NCI-H69 (cell line): ENCODE measurements around the gene CACNA1H.

Experiments used
- DNase-seq: peaks from one replicate; lab custom pipeline; 2025; lab: John Stamatoyannopoulos, UW

Gene CACNA1H

DNA sequence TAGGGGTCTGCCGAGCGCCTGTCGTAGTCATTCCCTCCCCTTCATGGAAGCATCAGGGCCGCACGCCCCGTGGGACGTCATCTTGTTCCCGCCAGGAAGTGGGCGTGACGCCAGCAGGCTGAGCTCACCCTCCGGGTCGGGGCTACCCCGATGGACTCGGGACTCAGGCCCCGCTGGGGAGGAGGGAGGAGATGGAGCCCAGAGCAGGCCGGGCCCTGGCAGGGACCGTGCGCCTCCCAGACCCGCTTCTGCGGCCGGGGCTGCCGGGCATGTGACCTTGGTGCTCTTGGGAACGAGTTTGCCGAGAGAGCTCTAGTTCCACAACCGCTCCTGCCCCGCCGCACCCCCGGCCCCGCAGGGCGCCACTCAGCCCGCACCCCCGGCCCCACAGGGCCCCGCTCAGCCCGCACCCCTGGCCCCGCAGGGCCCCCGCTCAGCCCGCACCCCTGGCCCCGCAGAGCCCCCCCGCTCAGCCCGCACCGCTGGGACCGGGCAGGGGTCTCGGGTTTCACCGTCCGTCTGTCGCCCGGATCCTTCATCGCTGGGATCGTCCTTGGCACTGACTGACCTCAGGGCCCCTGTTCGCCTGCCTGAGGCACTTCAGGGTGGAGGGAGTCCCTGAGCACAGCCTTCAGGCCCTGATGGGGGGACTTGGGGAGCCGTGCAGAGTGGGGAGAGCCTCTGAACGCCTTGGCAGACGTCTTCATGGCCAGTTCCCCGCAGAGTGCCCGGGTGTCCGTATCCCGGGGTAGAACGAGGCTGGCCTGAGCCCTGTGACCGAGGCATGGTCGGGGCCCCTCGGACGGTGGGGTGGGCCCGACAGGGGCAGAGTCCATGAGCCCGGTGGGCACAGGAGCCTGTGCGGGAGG is 5.8 kb downstream of the CACNA1H start:
- peak; percentile 29 for DNase-seq

DNA sequence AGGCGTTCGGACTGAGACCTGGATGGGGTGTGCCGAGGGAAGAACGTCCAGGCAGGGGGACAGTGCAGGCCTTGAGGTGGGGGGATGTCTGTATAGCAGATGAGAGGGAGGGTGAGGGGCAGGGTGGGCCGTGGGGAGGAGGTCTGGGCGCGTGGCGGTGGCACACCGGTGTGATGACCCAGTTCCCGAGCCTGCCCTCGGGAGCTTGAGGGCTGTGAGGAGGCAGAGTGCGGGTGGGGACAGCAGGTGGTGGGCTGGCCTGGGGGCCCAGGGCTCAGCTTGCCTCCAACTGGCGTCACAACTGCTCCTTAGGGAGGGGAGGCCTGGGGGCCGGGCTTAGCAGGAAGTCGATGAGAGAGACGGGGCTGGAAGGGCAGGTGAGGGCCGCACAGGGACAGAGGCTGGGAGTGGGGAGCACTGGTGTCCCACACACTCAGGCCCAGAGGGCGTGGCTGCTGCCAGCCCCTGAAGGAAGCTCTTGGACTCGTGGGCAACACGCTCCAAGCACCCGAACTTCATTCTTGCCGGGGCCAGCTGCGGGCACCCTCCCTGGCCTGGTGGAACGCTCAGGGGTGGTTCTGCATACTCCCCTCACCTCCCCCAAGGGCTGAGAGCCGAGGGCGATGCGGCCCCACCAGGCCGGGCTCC is 6.5 kb downstream of the CACNA1H start:
- no peak for DNase-seq

DNA sequence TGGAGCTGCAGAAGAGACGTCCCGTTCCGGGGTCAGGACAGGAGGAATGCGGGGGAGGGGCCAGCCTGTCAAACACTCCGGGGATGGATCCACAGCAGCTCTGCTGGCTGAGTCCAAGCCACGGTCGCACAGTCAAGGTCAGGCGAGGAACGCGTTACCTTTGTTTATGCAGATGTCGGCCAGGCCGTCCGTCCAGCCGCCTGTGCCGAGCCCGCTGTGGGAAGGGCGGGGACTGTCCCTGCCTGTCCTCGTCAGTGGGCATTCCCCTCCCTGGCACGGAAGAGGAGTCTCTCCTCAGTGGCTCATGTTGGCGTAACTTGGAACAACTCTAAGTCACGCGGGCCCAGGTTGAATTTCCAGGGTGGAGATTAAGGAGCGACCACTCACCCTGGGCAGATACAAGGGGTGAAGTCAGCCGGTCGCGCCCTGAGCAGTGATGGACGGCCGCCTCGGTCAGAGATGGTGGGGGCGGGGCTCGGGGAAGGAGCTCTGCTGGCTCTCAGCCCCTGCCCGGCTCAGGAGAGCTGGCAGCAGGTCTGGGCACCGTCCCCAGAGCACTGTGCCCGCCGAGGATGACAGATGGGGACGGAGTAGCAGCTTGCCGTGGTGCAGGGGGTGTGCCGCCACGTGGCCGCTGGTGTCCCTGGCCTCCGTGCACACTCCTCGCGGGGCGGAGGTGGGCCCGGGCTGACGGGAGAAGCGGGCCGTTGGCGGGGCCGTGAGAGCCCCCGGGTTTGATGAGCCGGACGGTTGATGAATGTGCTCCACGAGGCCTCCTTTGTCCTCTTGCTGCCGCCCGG is 7.3 kb downstream of the CACNA1H start:
- DNase-seq = no peak

DNA sequence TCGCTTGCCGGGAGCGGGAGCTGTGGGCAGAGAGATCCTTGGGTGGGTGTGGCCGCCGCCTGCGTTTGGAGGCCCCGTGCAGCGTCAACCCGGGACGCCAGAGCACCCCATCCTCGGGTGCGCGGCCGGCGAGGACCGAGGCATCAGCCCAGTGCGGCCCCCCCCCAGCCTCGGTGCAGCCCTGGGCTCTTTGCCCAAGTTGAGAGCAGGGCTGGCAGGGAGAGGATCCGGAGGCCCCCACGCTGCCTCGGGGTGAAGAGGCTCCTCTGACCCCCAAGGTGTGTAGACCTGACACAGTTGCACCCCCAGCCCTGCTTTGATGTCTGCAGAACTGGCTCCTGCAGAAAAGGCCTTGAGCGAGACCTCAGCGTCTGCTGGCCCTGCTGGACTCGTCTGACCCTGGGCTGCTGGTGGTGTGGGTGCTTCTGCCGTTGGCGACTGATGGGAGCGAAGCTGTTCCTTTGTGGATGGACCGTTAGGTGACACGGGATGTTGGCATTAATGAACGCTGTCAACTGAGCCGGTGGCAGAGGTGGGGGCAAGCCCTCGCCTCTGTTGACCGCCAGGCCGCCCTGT is 8.0 kb downstream of the CACNA1H start:
- no peak for DNase-seq

DNA sequence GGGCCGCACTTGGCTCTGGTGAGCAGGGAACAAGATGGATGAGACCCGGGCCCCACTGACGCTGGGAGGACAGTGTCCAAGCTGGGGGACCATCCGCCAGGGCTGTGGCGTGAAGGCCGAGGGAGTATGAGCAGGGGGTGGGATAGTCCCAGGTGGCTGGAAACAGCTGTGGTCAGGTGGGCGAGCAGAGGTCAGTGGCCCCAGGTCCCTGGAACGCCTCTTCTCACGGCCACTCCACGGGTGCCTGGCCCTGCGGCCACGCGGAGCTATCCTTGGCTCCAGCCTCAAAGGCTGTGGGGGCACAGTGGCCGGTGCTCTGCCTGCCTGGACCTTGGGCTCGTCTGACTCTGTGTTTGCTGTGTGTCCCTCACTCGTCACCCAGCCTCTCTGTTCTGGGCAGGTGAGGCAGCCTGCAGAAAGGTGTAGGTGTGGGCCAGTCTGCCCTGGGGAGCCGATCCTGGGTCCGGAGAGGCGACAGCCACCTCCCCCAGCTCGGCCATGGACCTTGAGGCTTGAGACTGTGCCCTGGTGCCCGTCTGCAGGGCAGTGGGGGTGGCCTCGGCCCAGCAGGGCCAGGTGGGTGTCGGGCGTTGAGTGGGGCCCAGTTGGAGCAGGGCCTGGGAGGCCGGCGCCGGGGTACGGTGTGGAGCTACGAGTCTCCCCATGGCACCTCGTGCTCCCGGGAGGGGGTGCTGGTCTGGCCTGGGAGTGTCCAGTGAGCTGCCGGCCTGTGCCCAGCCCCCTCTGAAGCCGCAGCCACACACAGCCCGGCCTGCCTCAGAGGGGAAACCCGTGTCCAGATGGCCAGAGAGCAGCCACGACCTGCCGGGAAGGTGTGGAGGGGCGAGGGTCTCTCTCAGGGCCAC is 10.0 kb downstream of the CACNA1H start:
- DNase-seq = no peak

DNA sequence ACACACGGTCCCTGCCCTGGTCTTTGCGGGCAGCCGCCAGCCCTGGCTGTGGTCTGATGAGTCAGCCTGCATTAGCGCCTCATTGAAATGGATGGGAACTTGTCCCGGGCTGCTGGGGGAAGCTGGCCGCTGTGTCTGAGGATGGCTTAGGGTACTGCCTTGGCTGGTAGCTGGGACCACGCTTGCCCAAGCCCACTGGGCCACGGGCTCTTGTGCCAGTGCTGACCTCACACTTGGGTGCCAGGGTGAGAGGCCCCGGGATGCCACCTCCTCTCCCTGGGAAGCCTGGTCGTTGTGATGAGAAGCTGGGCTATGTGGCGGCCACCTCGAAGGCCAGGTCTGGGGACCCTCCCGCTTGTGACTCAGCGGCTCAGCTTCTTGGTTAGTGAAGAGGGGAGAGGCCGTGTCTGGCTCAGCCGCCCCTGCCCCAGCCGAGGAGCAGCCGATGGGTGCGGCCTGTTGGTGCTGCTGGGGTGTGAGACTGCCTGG is 10.7 kb downstream of the CACNA1H start:
- DNase-seq = no peak

DNA sequence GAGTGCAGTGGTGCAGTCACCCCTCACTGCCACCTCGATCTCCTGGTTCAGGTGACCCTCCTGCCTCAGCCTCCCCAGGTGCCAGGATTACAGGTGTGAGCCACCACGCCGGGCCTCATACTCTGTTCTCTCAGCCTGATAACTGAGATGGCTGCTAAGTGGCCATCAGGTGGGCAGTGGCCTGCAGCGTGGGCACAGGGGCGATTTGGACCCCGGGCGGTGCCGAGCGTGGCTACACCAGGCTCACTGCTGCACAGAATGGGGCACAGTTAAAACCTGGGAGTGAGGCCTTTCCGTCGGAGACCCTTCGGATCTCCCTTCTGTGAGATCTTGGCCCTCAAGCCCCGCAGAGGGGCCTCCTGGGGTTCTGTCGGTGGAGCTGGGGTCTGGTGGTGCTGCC is 11.5 kb downstream of the CACNA1H start:
- DNase-seq = no peak

DNA sequence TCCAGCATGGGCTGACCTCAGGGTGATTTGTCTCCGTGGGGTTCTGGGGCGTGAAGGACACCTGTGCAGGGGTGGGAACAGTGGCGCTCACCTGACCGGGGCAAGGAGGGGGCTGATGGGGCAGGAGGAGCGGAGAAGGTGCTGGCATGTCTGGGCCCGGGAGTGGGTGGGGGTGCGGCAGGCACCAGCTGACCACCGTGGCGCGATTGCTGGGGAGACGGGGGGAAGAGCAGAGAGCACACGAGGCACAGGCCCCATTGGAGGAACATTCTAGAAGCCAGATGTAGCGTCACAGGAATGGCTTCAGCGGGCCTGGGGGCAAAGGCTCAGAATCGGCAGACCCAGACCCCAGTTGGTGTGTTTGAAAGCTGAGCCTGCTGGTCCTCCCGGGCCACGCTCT is 12.1 kb downstream of the CACNA1H start:
- no peak for DNase-seq

DNA sequence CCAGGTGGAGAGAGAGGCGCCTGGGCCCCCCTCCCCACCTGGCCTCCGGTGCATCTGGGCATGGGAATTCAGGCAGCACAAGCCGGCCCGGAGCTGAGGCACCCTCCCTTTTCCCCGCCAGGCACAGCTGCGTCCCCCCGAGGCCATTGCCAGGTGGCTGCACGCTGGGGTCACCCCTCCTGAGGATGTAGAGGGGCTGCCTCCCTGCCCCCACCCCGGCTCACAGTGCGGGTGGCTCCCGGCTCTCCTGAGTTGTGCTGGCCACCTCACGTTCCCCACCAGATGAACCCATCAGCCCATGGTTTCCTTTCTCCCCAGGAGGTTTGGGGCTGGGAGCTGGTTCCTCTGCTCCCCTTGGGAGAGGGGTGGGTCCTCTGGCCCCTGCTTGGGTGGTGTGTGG is 12.6 kb downstream of the CACNA1H start:
- DNase-seq = no peak

DNA sequence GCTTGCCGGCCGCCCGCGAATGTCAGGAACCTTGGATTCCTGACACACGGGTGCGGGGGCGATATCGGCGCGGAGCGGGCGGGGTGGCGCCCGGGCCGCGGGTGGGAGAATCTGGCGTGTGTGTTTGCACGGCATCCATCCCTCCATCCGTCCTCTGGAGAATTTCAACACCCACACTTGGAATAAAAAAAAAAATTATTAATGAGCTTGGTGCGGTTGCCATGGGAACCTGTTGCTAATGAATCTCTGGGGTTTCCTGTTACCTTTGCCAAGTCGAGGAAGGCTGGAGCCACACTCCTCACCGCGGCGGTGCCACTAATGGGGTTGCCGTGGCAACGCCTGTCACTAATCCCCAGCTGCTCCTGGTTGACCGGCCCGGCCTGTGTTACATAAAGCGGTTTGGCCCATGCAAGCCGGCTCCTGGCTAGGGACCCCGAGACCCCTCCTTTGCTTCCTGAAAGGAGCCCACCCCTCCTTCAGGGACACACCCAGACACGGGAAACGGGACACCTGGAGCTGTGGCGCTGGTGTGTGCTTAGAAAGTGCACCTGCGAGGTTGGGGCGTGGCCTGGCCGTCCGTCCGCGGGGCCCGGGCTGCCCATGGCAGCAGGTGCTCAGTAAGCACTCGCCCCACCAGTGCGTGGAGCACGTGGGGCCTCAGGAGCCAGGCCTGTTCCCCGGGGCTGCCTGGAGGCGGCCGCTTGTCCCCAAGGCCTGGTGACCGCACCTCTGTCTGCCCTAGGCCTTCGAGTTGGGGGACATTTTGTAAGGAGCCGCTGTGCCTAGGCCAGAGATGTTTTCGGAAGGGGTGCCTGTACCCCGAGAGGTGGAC is 14.6 kb downstream of the CACNA1H start:
- DNase-seq = peak; percentile 94

DNA sequence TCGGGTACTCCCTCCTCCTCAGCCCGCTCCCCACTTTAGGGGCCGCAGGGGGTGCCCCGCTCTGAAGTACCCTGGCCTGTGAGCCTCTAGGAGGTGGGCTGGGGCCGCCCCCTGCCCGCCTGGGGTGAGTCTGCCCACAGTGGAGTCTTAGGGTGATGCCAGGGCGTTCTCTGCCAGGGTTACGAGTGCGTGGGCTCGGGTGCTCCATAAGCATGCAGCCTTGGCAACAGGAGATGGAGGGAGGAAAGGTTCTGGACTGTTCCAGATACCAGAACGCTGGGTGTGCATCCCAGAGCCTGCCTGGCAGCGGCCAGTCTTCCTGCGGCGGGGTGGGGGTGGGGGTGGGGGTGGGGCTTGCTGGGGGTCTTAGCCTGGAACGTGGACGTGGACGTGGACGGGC is 15.9 kb downstream of the CACNA1H start:
- DNase-seq = no peak

DNA sequence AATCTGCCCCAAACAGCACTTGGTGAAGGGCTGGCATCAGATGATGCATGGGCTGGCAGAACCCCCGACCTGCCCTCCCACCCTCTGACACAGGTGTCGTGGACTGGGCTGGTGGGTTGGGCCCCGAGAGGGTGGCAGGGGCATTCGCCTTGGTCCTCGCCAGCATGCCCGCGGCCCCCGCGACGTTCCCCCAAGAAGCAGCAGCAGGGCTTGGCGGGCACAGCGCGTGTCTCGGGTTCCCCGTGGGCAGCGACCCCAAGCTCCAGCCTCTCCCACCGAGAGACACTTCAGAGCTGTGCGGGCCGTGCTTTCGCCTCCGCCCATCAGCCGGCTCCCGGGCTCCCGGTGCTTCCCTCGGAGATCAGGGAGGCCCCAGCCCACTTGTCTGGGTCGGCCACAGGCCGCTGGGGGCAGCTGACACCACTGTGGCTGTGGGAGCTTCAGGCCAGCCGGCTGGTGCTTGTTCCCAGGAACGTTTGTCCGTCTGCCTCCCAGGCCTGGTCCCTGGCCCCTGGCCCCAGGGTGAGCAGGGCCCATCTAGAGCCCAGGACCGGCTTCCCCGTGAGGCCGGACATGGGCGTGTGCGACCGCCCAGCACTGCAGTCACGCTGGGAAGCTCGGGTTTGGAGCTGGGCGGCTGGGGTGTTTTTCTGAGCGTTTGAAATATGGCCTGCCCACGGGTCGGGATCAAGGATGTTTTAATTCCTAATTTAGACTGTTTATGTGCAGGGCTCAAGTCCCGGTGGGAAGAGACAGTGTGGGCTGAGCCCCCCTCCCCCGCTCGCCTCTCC is 16.6 kb downstream of the CACNA1H start:
- DNase-seq = no peak

DNA sequence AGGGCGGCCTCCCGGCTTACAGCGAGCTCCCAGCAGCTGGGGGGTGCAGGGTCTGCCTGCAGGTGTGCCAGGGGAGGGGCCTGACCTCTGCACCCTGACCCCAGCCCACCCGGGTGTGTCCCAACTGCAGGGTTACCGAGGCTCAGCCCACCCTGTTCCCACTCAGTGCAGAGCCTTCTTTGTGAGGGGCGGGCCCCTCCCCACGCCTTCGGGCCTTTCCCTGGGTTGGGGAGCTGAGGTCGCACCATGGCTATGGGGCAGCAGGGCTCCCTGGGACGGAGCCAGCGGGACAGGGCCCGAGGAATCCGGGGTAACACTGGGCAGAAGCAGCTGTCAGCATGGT is 17.1 kb downstream of the CACNA1H start:
- no peak for DNase-seq

DNA sequence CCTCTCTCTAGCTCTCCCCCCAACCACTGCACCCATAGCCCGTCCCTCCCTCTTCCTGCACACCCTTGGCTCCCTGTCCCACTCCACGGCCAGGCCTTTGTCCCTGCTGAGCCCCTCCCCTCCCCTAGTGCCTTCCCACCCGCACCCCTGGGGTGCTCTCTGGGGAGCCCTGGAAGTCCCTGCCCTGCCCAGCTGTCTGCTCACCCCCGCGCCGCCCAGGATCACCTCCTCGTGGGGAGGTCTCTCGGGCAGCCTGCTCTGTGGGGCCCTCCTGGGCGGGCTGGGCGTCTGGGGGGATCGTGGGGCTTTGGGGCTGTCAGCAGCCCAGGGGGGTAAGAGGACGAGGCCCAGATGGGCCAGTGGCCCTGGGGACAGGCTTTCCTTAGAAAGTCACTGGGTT is 18.1 kb downstream of the CACNA1H start:
- no peak for DNase-seq

DNA sequence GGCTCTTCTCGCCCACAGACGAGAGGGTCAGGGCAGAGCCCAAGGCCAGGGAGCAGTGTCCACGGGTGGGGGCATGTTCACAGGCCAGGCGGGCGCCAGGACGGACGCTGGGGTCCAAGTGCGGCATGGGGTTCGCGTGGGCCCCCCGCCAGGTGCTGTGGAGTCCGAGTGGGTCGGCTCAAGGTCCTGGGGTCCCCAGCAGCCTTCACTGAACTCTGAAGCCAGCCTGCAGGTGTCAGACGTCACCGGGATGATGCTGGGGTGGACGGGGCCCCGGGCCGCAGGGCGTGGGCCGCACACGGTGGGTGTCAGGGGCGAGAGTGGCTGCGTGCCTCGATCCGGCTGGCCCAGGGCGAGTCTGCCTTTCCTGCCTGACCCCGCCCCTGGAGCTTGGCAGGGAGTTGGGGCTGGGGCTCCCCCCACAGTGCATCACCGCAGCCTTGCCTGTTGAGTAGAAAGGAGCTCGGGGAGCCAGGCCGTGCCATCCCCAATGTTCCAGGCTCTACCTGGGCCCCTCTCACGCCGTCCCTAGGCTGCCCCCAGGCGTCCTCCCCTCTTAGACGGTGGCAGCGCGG is 19.0 kb downstream of the CACNA1H start:
- no peak for DNase-seq

DNA sequence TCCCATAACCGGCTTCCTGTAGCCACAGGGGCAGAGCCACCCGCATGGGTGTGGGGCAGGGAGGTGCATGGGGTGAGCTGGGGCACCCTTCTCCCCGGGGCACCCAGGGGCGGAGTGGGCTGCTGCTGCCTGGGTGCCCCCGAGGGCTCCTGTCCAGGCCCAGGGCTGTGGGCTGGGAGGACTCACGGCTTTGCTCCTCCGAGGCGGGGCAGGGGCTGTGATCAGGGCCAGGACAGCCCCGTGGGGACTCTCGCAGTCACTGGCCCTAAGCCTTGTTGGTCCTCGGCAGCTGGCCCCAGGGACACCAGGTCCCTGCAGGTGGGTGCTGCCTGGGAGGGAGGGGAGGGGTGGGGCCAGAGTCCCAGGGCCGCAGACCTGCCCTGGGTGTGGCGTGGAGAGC is 19.7 kb downstream of the CACNA1H start:
- DNase-seq = no peak

DNA sequence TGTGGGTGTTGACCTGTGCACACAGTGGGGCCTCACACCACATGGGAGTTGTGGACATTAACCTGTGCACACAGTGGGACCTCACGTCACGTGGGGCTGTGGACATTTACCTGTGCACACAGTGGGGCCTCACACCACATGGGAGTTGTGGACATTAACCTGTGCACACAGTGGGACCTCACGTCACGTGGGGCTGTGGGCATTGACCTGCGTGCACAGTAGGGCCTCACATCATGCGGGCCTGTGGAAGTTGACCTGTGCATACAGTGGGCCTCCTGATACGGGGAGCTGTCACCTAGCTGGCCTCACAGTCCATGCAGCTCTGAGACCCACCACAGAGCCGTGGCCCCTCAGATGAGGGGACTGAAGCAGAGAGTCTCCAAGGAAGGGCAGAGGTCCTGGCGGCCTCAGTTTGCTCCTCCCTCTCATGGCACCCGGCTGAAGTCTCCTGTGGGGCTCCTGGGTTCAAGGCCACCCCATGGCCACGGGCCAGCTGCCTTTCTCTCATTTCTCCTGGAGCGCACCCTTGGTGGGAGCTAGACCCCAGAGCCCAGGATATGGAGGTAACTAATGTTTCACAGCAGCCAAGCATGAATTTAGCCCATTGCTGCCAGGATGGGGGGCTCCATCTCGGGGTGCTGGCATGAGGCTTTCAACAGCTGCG is 21.0 kb downstream of the CACNA1H start:
- no peak for DNase-seq

DNA sequence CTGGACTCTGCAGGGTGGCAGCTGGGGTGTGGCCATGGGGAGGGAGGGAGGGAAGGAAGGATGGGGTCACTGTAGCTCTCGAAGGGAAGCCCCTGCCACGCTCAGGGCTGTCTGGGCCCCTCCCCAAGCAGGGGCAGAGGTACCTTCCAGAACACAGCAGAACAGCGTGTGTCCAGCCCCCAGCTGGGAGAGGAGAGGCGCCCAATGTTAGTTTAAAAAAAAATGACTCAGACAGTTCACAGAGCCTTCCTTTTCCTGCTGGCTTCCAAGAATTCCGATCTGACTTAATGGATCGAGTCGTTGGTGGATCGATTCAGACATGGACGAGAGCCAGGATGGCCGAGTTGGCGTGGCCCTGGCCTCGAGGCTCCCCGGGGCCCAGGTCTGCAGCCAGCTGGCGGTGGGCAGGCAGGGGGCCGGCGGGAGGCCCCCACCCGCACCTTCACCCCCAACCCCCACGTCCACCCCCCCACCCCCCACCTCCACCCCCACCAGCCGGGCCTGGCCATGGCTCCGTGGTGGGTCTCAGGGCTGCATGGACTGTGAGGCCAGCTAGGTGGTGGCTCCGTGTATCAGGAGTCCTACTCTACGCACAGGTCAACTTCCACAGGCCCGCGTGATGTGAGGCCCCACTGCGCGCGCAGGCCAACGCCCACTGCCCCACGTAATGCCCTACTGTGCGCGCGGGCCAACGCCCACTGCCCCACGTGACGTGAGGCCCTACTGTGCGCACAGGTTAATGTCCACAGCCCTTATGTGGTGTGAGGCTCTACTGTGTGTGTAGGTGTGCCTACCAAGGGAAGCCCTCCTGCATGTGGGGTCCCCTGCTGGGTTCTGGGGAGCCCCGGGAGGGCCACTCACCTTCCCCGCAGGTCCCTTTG is 21.8 kb downstream of the CACNA1H start:
- peak; percentile 40 for DNase-seq
